Ovary (tissue), 3 donors: ENCODE measurements around the gene HKDC1.

Experiments used
- CTCF ChIP-seq, 3 donors: fragments of 450-650 bp in 2 of 3; fragments of 200-600 bp in 1 of 3; IDR thresholded peaks; one replicate each; pipeline versions ENCODE4 v1.5.1 to v1.8.0; 2016 to 2022; ENCODE audit warnings: antibody characterized with exemption in 3 of 3, mild to moderate bottlenecking in 1 of 3
- EP300 ChIP-seq: sonication (generic); formaldehyde crosslinking; IDR thresholded peaks from one replicate; pipeline ENCODE4 v1.6.1; 2017; ENCODE audit warnings: antibody characterized with exemption
- POLR2A ChIP-seq: fragments of 450-650 bp; IDR thresholded peaks from one replicate; pipeline ENCODE4 v1.6.1; 2017; ENCODE audit warnings: antibody characterized with exemption, mild to moderate bottlenecking, moderate library complexity
- donor health status: DM: no; HTN: no; CAD: no.

- TF ChIP-seq EP300 (no peak), CTCF (IDR thresholded peaks at IDR 0.05) (no peak), POLR2A (no peak)
Measured at GRCh38 chr10:69176823-69177222, 43.3 kb upstream of the HKDC1 start.
